CD4-positive, alpha-beta T cell treated with Interleukin-6 at 100 ng/mL for 8 hours (primary cell): ENCODE measurements around the gene UNC45A.
"Not testable (repeated sequence)": the region's sequence is repeated elsewhere in the genome, so short reads cannot be mapped to it uniquely, and the experiment has no call there.

Source experiments
- DNase-seq: peaks from one replicate; pipeline ENCODE4 v3.0.0-alpha.2; 2020; ENCODE audit warnings: mixed read lengths, low spot score

The UNC45A gene

GRCh38 chr15:90902840-90903732 lies 32.0 kb upstream of the UNC45A start, which contains the start of gene MAN2A2:
MAN2A2 (plus strand) TSS chr15:90903302; CDS start chr15:90904208, 906 bp downstream.
- peak; percentile 64 for DNase-seq

- DNase-seq: no peak
These were observed 31.1 kb upstream of the UNC45A start for GRCh38 chr15:90903733-90904536.

GRCh38 chr15:90904746-90905145 lies 30.3 kb upstream of the UNC45A start:
- no peak for DNase-seq

GRCh38 chr15:90905306-90906180 lies 29.5 kb upstream of the UNC45A start:
- DNase-seq: no peak

GRCh38 chr15:90906181-90906849 lies 28.8 kb upstream of the UNC45A start:
- no peak for DNase-seq

GRCh38 chr15:90907051-90907660 lies 27.9 kb upstream of the UNC45A start:
- DNase-seq: no peak

- no peak for DNase-seq
These were observed 27.1 kb upstream of the UNC45A start for GRCh38 chr15:90907838-90908507.

GRCh38 chr15:90909449-90909848 lies 25.6 kb upstream of the UNC45A start:
- not testable (repeated sequence) for DNase-seq

- no peak for DNase-seq
These were observed 25.1 kb upstream of the UNC45A start for GRCh38 chr15:90909976-90910375.

GRCh38 chr15:90910441-90911301 lies 24.4 kb upstream of the UNC45A start:
- DNase-seq: no peak

GRCh38 chr15:90911302-90911623 lies 23.8 kb upstream of the UNC45A start:
- no peak for DNase-seq

- DNase-seq: no peak
These were observed 22.9 kb upstream of the UNC45A start for GRCh38 chr15:90911906-90912769.

- no peak for DNase-seq
These were observed 22.4 kb upstream of the UNC45A start for GRCh38 chr15:90912770-90913075.

- DNase-seq: no peak
These were observed 21.6 kb upstream of the UNC45A start for GRCh38 chr15:90913398-90913944.

GRCh38 chr15:90914305-90915080 lies 20.6 kb upstream of the UNC45A start:
- no peak for DNase-seq

GRCh38 chr15:90915216-90915807 lies 19.8 kb upstream of the UNC45A start:
- DNase-seq: no peak

GRCh38 chr15:90915808-90916440 lies 19.2 kb upstream of the UNC45A start:
- DNase-seq: no peak
